Lower leg skin (tissue), 4 donors: Measurements from ENCODE around the gene SLC6A18. TPM values are rescaled to one million over a fixed set of nuclear protein-coding genes. Genes with fewer than 3 reads are reported as not detected.

Experiments
- DNase-seq, 2 donors: peaks; one replicate each; pipeline ENCODE4 v3.0.0-alpha.2; 2019; ENCODE audit warnings: low spot score in 2 of 2
- H3K4me3 ChIP-seq: fragments of 200-600 bp; sonication (generic); 2 replicates; pipeline ENCODE4 v1.5.1; 2017; ENCODE audit warnings: mild to moderate bottlenecking, low read depth; ENCODE audit not compliant: poor library complexity, severe bottlenecking
- CTCF ChIP-seq, 3 donors: fragments of 450-650 bp; IDR thresholded peaks; one replicate each; pipeline ENCODE4 v1.5.1; 2016; ENCODE audit warnings: antibody characterized with exemption in 3 of 3, mild to moderate bottlenecking in 3 of 3, moderate library complexity in 2 of 3
- POLR2A ChIP-seq, 2 donors: fragments of 450-650 bp; IDR thresholded peaks; one replicate each; pipeline ENCODE4 v1.6.1; 2016 to 2017; ENCODE audit warnings: antibody characterized with exemption in 2 of 2, mild to moderate bottlenecking in 1 of 2, moderate library complexity in 1 of 2
- WGBS, 2 donors: methylation state at CpG; one replicate each; pipeline ENCODE4 v1.1.5; 2018; 5-methylcytosine and 5-hydroxymethylcytosine counted together
- intact Hi-C: fragments of 100-400 bp; cut with DNase I; formaldehyde crosslinking; loops from one replicate; pipeline ENCODE4 v1.15.0; 2023; ENCODE audit warnings: low total_unique reads
- total RNA-seq, 4 donors: library from RNA; depleted of rRNA; stranded (reverse); fragments of >200 nt; gene quantifications; one replicate each; pipeline ENCODE4 v1.1.0, GENCODE V29; 2016

SLC6A18 gene
- total RNA-seq, 4 donors from 2014 or later: not detected

- WGBS, 2 donors: 59 to 67% methylated on average over 6 of the region's 6 CpGs
- DNase-seq: no peak
- H3K4me3 ChIP-seq: no peak overlapping the region
- intact Hi-C loops: no loop called here
- TF ChIP-seq POLR2A (IDR thresholded peaks at IDR 0.05) (no peak), CTCF (IDR thresholded peaks at IDR 0.05) (no peak)
These were observed 17.6 kb upstream of the SLC6A18 start for GRCh38 chr5:1207555-1207954.

- 59 to 61% methylated on average over 14 to 16 of the region's 17 CpGs for WGBS, 2 donors
- TF ChIP-seq CTCF (IDR thresholded peaks at IDR 0.05) (no peak), POLR2A (IDR thresholded peaks at IDR 0.05) (no peak)
- no peak overlapping the region for H3K4me3 ChIP-seq
- intact Hi-C loops: no loop called here
- DNase-seq: no peak
These were observed 16.9 kb upstream of the SLC6A18 start for GRCh38 chr5:1208221-1208742.

- DNase-seq: no peak
- H3K4me3 ChIP-seq: no peak overlapping the region
- intact Hi-C loops: no loop called here
- TF ChIP-seq POLR2A (IDR thresholded peaks at IDR 0.05) (no peak), CTCF (IDR thresholded peaks at IDR 0.05) (no peak)
- 59 to 68% methylated on average over 8 to 16 of the region's 24 CpGs for WGBS, 2 donors
These were observed 16.3 kb upstream of the SLC6A18 start for GRCh38 chr5:1208743-1209488.

- 46 to 48% methylated on average over 2 of the region's 2 CpGs for WGBS, 2 donors
These were observed 15.7 kb upstream of the SLC6A18 start for GRCh38 chr5:1209489-1209852.

GRCh38 chr5:1209896-1210776 lies 15.0 kb upstream of the SLC6A18 start:
- DNase-seq: no peak
- no peak for TF ChIP-seq CTCF (IDR thresholded peaks at IDR 0.05)
- TF ChIP-seq POLR2A (IDR thresholded peaks at IDR 0.05): no peak
- WGBS, 2 donors: 44 to 51% methylated on average over 18 to 21 of the region's 21 CpGs
- H3K4me3 ChIP-seq: no peak overlapping the region
- intact Hi-C loops: no loop called here

More at GRCh38 chr5:1209489-1209852, 15.7 kb upstream of the SLC6A18 start:
- DNase-seq: no peak
- H3K4me3 ChIP-seq: no peak overlapping the region
- TF ChIP-seq POLR2A (IDR thresholded peaks at IDR 0.05): no peak
- no peak for TF ChIP-seq CTCF (IDR thresholded peaks at IDR 0.05)
- intact Hi-C loops: no loop called here
